Thymus (tissue), 11 donors: Measurements from ENCODE around the gene CCDC185. TPM values are rescaled to one million over a fixed set of nuclear protein-coding genes. Genes with fewer than 3 reads are reported as not detected.
"Not testable (repeated sequence)": the region's sequence is repeated elsewhere in the genome, so short reads cannot be mapped to it uniquely, and the experiment has no call there.

ENCODE experiments used
- DNase-seq, 9 donors: peaks; one replicate each; pipeline ENCODE4 v3.0.0-alpha.2; 2013; ENCODE audit warnings: low spot score in 9 of 9, low read depth in 6 of 9, missing footprints in 1 of 9
- H3K27ac ChIP-seq, 2 donors: one replicate each; pipeline ENCODE4 v1.5.1; 2013; ENCODE audit warnings: control low read depth in 1 of 2, low read depth in 1 of 2, low read length in 1 of 2, mild to moderate bottlenecking in 1 of 2, moderate library complexity in 1 of 2
- H3K27me3 ChIP-seq, 2 donors: one replicate each; pipeline ENCODE4 v1.5.1; 2013; ENCODE audit warnings: low read length in 1 of 2; ENCODE audit not compliant: control insufficient read depth in 2 of 2, insufficient read depth in 1 of 2
- H3K36me3 ChIP-seq, 2 donors: one replicate each; pipeline ENCODE4 v1.5.1; 2013; ENCODE audit warnings: low read length in 1 of 2, mild to moderate bottlenecking in 1 of 2, moderate library complexity in 1 of 2; ENCODE audit not compliant: control insufficient read depth in 2 of 2, insufficient read depth in 2 of 2
- H3K4me1 ChIP-seq, 2 donors: one replicate each; pipeline ENCODE4 v1.5.1; 2013; ENCODE audit warnings: low read length in 2 of 2; ENCODE audit not compliant: control insufficient read depth in 2 of 2, insufficient read depth in 2 of 2
- H3K4me3 ChIP-seq, 2 donors: one replicate each; pipeline ENCODE4 v1.5.1; 2013; ENCODE audit warnings: low read length in 2 of 2, control low read depth in 1 of 2, mild to moderate bottlenecking in 1 of 2
- H3K9me3 ChIP-seq, 2 donors: one replicate each; pipeline ENCODE4 v1.5.1; 2013; ENCODE audit warnings: low read length in 1 of 2, mild to moderate bottlenecking in 1 of 2; ENCODE audit not compliant: control insufficient read depth in 2 of 2, insufficient read depth in 1 of 2
- WGBS: extraction: QIAGEN DNeasy Blood & Tissue Kit; methylation state at CpG from one replicate; pipeline ENCODE4 v1.1.7; 2013; 5-methylcytosine and 5-hydroxymethylcytosine counted together
- polyA plus RNA-seq: library from polyadenylated mRNA; stranded (reverse); fragments of 200-250 nt; gene quantifications from one replicate; pipeline ENCODE4 v1.2.3, GENCODE V29; 2013
- total RNA-seq: library from RNA; stranded (reverse); fragments of 120-200 nt; gene quantifications from one replicate; pipeline ENCODE4 v1.2.4, GENCODE V29; 2013
- donor health status: healthy.

Gene CCDC185
- total and polyA plus RNA-seq, 2 donors: not detected

DNA sequence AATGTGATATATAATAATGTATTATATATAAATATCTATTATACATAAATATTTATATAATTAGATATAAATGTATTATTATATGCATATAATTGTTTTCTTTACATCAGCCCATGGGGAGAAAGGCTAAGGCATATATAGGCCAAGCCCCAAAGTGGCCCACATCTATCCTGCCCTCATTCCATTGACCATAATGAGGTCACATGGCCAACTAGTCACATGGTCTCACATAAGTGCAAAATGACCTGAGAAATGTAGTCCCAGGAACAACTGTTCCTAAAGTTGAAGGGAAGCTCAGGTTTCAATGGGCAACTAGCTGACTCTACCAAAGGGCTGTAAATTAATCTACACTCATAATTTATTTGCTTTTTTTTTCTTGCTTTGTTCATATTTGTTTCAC is 14.5 kb upstream of the CCDC185 start:
- peaks cover 0 to 2% of the 10 kb centered on the region in 2 donors for H3K9me3 ChIP-seq
- H3K4me3 ChIP-seq: no peak overlapping the region
- H3K36me3 ChIP-seq: no peaks in the 10 kb centered on the region
- no peak for DNase-seq
- H3K4me1 ChIP-seq: no peaks in the 10 kb centered on the region
- no peaks in the 10 kb centered on the region for H3K27me3 ChIP-seq
- no peak overlapping the region for H3K27ac ChIP-seq

DNA sequence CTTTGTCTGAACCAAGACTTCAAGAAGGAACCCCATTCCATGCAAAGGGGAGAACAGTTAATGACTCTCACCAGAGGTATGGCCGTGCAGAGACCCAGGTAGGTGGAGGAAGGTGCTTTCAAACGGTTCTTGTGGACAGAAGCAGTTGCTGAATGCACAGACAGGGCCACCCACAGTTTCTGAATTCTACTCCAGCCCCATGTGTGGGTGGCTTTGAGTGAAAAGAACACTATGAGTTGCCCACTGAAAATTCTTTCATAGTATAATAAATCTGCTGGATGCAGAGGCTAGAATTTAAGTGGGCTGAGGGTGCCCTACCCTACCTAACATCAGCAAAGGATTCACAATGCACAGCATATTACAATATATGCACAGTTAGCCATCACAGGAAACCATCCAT is 7.2 kb upstream of the CCDC185 start:
- Histone ChIP-seq H3K4me3 (no peak overlapping the region), H3K27me3 (peaks cover 0 to 16% of the 10 kb centered on the region in 2 donors), H3K27ac (no peak overlapping the region), H3K4me1 (no peaks in the 10 kb centered on the region), H3K36me3 (no peaks in the 10 kb centered on the region), H3K9me3 (no peaks in the 10 kb centered on the region)
- 86% methylated on average over 2 of the region's 2 CpGs for WGBS
- no peak for DNase-seq

DNA sequence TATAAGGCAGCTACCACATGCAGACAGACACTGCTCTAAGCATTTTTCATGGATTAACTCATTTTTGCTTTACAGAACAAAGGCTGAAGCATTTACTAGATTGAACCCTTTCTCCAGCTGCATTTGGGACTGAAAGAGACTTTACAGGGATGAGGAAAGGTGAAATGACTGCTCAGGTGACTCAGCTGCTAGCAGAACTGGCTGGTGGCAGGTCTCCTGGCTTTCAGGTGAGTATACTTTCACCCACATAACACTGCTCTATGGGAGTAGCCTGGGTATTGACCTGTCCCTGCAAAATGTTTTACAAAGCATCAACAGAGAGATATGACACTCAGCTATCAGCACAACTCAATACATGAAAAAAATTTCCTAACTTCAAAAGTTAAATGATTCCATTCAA is 2.6 kb upstream of the CCDC185 start:
- no peaks in the 10 kb centered on the region for H3K9me3 ChIP-seq
- H3K4me3 ChIP-seq: no peak overlapping the region
- H3K27me3 ChIP-seq: peaks cover 16 to 58% of the 10 kb centered on the region in 2 donors
- H3K36me3 ChIP-seq: no peaks in the 10 kb centered on the region
- DNase-seq: no peak
- H3K27ac ChIP-seq: no peak overlapping the region
- H3K4me1 ChIP-seq: no peaks in the 10 kb centered on the region

DNA sequence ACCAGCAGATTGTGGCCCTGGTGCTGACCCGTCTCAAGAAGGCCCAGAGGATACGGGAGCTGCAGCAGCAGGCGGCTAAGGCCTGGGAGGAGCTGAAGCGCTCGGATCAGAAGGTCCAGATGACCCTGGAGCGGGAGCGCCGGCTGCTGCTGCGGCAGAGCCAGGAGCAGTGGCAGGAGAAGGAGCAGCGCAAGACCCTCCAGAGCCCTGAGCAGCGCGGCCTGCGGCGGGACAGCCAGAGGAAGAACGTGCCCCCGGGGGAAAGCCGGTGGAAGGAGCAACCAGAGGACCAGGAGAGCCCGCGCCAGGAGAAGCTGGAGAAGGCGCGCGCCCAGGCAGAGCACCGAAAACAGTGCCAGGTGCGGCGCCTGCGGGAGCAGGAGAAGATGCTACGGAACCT is 1.0 kb downstream of the CCDC185 start:
- Histone ChIP-seq H3K4me1 (no peaks in the 10 kb centered on the region), H3K36me3 (no peaks in the 10 kb centered on the region), H3K27me3 (peaks cover 16 to 52% of the 10 kb centered on the region in 2 donors), H3K9me3 (no peaks in the 10 kb centered on the region), H3K4me3 (no peak overlapping the region), H3K27ac (no peak overlapping the region)
- WGBS: 98% methylated on average over 27 of the region's 27 CpGs
- no peak for DNase-seq

DNA sequence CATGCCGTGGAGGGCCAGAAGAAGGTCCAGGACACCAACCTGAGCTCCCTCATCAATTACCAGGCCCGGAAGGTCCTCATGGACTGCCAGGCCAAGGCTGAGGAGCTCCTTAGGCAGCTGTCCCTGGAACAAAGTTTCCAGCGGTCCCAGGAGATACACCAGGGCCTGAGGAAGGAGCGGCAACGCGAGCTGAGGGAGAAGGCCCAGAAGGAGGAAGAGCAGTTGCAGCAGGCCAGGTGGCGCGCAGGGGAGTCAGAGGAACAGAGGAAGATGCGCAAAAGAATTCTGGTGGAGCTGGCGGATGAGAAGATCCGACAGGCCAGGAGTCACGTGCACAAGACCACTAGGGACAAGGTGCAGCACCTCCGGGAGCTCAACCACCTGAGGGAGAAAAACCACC is 1.5 kb downstream of the CCDC185 start:
- H3K4me1 ChIP-seq: no peaks in the 10 kb centered on the region
- no peaks in the 10 kb centered on the region for H3K36me3 ChIP-seq
- peaks cover 16 to 49% of the 10 kb centered on the region in 2 donors for H3K27me3 ChIP-seq
- no peak overlapping the region for H3K4me3 ChIP-seq
- WGBS: 96% methylated on average over 13 of the region's 13 CpGs
- H3K9me3 ChIP-seq: no peaks in the 10 kb centered on the region
- H3K27ac ChIP-seq: no peak overlapping the region
- DNase-seq: no peak

DNA sequence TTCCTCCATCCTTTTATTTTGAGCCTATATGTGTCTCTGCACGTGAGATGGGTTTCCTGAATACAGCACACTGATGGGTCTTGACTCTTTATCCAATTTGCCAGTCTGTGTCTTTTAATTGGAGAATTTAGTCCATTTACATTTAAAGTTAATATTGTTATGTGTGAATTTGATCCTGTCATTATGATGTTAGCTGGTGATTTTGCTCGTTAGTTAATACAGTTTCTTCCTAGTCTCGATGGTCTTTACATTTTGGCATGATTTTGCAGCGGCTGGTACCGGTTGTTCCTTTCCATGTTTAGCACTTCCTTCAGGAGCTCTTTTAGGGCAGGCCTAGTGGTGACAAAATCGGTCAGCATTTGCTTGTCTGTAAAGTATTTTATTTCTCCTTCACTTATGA is 6.2 kb downstream of the CCDC185 start:
- not testable (repeated sequence) for H3K27ac ChIP-seq, H3K27me3 ChIP-seq, H3K36me3 ChIP-seq, DNase-seq, H3K9me3 ChIP-seq, H3K4me3 ChIP-seq, H3K4me1 ChIP-seq
- 92% methylated on average over 4 of the region's 6 CpGs for WGBS

DNA sequence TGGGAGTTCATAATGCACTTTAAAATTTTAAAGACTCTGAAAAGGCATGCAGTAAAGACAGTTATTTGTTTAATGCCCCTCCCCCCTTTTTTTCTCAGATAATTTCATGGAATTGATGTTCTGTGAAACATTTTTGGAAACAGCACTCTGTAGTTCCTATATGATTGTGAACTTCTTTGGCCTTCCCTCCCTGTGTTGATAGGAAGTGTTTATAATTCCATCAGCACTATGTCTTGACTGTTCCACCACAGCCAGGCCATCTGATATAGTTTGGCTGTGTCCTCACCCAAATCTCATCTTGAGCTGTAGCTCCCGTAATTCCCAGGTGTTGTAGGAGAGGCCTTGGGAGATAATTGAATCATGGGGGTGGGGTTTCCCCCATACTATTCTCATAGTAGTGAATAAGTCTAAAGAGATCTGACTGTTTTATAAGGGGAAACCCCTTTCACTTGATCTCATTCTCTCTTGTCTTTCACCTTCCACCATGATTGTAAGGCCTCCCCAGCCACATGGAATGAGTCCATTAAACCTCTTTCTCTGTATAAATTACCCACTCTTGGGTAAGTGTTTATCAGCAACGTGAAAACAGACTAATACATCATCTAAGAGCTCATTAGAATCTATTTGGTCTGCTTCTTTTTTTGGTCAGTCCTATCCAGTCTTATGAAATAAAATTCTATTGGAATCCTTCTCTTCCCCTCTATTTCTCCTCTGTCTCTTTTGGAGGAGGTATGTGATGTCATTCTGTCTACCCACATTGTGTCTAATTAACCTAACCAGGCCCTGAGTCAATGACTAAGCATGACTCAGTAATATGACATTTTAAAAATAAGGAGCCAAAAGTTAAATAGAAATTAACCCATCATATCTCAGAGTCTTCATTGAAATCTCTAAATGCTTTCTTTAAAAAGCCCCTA is 8.9 kb downstream of the CCDC185 start:
- Histone ChIP-seq H3K27ac (no peak overlapping the region), H3K27me3 (no peaks in the 10 kb centered on the region), H3K4me1 (no peaks in the 10 kb centered on the region), H3K9me3 (no peaks in the 10 kb centered on the region), H3K36me3 (no peaks in the 10 kb centered on the region), H3K4me3 (no peak overlapping the region)
- 85% methylated on average over 2 of the region's 2 CpGs for WGBS
- no peak for DNase-seq

DNA sequence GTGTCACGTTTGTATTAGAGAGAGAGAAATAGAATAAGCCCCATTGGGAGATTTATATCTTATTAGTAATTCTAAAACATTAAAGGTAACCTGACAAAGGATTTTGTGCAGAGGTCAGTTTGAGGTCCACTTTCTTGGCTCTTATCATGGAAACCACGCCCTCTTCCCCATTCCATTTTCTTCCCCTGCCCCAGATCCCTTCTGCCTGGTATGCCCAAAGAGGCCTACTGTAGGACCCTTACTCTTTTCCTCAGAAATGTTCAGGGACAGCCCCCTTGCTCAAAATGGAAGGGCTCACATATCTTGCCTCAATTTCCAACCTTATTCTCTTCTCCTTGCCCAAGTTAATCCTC is 9.6 kb downstream of the CCDC185 start:
- no peak overlapping the region for H3K4me3 ChIP-seq
- no peaks in the 10 kb centered on the region for H3K4me1 ChIP-seq
- no peaks in the 10 kb centered on the region for H3K27me3 ChIP-seq
- DNase-seq: no peak
- no peaks in the 10 kb centered on the region for H3K9me3 ChIP-seq
- 91% methylated on average over 2 of the region's 2 CpGs for WGBS
- no peaks in the 10 kb centered on the region for H3K36me3 ChIP-seq
- no peak overlapping the region for H3K27ac ChIP-seq

DNA sequence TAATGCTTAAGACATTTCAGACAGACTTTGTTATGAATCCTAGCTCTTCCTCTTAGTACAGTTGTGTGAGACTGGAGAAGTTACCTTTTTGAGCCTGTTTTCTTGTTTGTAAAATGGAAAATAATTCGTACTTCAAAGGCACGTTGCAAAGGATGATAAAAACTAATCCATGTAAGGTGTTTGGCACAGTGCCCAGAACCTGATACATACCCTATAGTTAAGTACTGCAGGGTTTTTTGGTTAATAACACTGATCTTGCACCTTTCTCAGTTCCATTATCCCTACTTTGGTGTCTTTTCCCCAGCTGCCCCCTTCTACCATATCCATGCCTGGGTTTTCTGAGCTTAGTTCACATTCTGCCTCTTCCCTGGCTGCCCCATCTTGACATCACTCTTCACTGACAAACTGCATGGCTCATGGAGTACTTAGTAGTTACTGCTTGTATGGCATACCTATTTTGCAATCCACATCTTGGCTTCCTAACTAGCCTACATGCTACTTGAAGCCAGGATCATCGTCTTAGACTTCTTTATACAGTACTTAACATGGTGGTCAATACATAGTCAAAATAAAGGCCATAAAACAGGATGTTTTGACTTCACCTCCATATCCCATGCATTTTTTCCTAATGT is 10.1 kb downstream of the CCDC185 start:
- Histone ChIP-seq H3K27ac (no peak overlapping the region), H3K4me1 (no peaks in the 10 kb centered on the region), H3K4me3 (no peak overlapping the region), H3K27me3 (no peaks in the 10 kb centered on the region), H3K9me3 (no peaks in the 10 kb centered on the region), H3K36me3 (no peaks in the 10 kb centered on the region)
- DNase-seq: no peak
- WGBS: 91% methylated on average over 3 of the region's 3 CpGs
